Subcutaneous abdominal adipose tissue (tissue), 5 donors: ENCODE results near the gene YIPF5.

ENCODE experiments used
- H3K27ac ChIP-seq: one replicate; pipeline ENCODE4 v1.7.0; 2013; ENCODE audit warnings: low read depth, mild to moderate bottlenecking, inconsistent platforms, low read length, moderate library complexity
- H3K27me3 ChIP-seq, 5 donors: one replicate each; pipeline ENCODE4 v1.7.0; 2013; ENCODE audit warnings: low read length in 5 of 5, inconsistent platforms in 1 of 5; ENCODE audit not compliant: control insufficient read depth in 5 of 5, insufficient read depth in 4 of 5
- H3K36me3 ChIP-seq, 5 donors: one replicate each; pipeline ENCODE4 v1.7.0; 2013; ENCODE audit warnings: low read length in 5 of 5; ENCODE audit not compliant: control insufficient read depth in 5 of 5, insufficient read depth in 5 of 5
- H3K4me1 ChIP-seq, 5 donors: one replicate each; pipeline ENCODE4 v1.7.0; 2013; ENCODE audit warnings: low read length in 5 of 5, mild to moderate bottlenecking in 3 of 5, moderate library complexity in 1 of 5; ENCODE audit not compliant: control insufficient read depth in 5 of 5, insufficient read depth in 5 of 5
- H3K4me3 ChIP-seq, 5 donors: one replicate each; pipeline ENCODE4 v1.7.0; 2013; ENCODE audit warnings: low read length in 5 of 5, low read depth in 1 of 5
- H3K9ac ChIP-seq, 5 donors: one replicate each; pipeline ENCODE4 v1.7.0; 2013; ENCODE audit warnings: low read length in 5 of 5, mild to moderate bottlenecking in 4 of 5, moderate library complexity in 3 of 5
- H3K9me3 ChIP-seq, 5 donors: one replicate each; pipeline ENCODE4 v1.7.0; 2013; ENCODE audit warnings: low read length in 5 of 5; ENCODE audit not compliant: control insufficient read depth in 5 of 5
- donor health status: healthy.
- donor health status: healthy.
- donor health status: healthy.
- donor health status: healthy.
- donor health status: healthy.

Gene YIPF5

DNA sequence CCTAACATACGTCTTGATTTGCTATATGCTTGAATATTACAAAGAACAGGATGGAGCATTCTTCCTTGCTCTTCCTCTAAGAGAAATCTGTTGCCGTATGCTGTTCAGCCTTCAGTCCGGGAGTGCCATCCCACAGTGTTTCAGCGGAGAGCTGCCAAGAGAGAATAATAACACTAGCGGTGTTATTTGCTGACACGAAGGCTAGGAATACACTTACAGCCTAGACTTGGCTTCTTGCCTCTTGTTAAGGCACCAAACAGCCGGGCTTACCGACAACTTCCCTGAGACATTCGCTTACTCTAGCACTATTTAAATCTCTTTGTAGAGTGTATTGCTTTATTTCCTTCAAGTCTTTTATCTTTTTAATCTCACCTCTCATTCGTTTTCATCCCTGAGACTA, 31.6 kb upstream of the YIPF5 start:
- no peaks in the 10 kb centered on the region for H3K36me3 ChIP-seq
- H3K4me3 ChIP-seq = no peak overlapping the region
- H3K27ac ChIP-seq = no peak overlapping the region
- H3K9ac ChIP-seq = no peak overlapping the region
- H3K27me3 ChIP-seq = peaks cover 13 to 28% (median 15%) of the 10 kb centered on the region in 5 donors
- H3K9me3 ChIP-seq = no peaks in the 10 kb centered on the region
- peaks cover 0 to 9% (median 7%) of the 10 kb centered on the region in 5 donors for H3K4me1 ChIP-seq

DNA sequence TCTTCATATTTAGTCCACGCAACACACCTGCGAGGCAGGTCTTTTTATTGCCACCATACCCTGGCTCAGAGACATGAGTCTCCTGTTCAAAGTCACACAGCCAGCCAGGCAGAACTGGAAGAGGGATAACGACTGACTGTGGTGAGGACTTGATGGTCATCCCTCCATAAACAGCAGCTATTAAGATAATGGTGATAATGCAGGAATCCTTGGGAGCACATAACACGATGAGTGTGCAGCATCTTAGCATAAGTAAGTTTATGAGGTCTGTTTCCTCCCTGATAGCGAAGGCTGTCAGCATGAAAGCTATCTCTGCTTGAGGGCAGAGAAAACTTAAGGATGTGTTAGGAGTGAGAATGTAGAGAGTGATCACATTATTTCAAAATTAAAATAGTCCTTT, 31.1 kb upstream of the YIPF5 start:
- peaks cover 10 to 23% (median 14%) of the 10 kb centered on the region in 5 donors for H3K27me3 ChIP-seq

DNA sequence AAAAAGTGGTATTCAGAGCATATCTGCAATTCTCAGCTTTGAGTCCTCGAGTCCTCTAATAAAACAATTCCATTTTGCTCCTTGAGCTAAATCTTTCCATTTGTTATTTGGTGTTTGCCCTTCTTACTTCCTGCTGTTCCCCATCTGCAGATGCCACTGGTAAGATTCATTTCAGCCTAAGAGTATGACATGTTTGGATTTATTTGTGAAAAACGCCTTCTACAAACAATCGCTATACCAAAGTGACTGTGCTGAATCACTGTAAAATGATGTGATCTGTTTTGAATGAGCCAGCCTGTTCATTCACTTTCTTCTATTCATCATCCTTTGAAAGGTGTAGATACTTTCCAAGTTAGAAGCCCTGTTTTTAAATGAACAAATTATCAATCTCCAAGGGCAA, 27.9 kb upstream of the YIPF5 start:
- no peak overlapping the region for H3K27ac ChIP-seq
- H3K36me3 ChIP-seq = no peaks in the 10 kb centered on the region
- H3K27me3 ChIP-seq = peaks cover 0 to 11% (median 5%) of the 10 kb centered on the region in 5 donors
- H3K4me1 ChIP-seq = peaks cover 0 to 1% (median 0%) of the 10 kb centered on the region in 5 donors
- H3K9ac ChIP-seq = no peak overlapping the region
- no peak overlapping the region for H3K4me3 ChIP-seq
- H3K9me3 ChIP-seq = no peaks in the 10 kb centered on the region

More for the DNA sequence above, 31.1 kb upstream of the YIPF5 start:
- H3K4me3 ChIP-seq = no peak overlapping the region
- no peaks in the 10 kb centered on the region for H3K9me3 ChIP-seq
- H3K9ac ChIP-seq = no peak overlapping the region
- no peaks in the 10 kb centered on the region for H3K36me3 ChIP-seq
- H3K4me1 ChIP-seq = peaks cover 0 to 9% (median 7%) of the 10 kb centered on the region in 5 donors
- no peak overlapping the region for H3K27ac ChIP-seq

DNA sequence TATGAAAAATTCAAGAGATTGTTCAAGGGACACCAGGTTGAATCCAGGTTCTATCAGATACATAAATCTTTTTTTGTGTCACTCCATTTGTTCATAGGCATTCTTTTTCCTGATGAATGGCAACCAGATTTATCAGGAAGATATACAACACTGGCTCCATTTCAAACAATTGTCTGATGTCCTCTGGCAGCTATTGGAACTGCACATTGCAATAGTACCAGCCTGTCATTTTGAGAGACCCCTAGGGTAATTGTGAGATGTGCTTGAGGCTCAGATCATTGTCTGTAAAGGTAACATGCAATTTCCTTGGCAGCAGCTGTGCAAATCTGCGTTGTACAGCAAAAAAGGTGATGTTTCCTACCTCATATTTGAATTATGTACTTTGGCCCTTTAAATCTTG, 26.2 kb upstream of the YIPF5 start:
- H3K4me3 ChIP-seq = no peak overlapping the region
- no peak overlapping the region for H3K27ac ChIP-seq
- peaks cover 0 to 3% (median 0%) of the 10 kb centered on the region in 5 donors for H3K4me1 ChIP-seq
- no peaks in the 10 kb centered on the region for H3K9me3 ChIP-seq
- no peaks in the 10 kb centered on the region for H3K36me3 ChIP-seq
- H3K27me3 ChIP-seq = peaks cover 0 to 6% (median 5%) of the 10 kb centered on the region in 5 donors
- no peak overlapping the region for H3K9ac ChIP-seq

DNA sequence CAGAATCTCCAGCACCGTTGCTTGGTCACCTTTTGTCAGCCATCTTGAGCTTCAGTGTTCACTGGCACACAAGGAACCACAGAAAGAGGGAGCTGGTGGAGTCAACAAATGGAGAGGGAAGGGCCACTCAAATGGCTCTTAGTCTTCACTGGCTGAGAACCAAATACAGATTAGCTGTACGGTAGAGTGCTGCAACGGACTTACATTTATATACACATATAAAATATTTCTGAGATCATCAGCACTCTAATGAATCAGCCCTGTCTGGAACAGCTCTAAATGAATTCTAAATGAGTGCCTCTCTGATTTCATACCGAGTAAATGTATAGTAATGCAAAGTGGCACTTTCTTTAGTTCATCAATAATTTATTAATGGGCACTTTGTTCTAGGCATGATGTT, 25.0 kb upstream of the YIPF5 start:
- H3K4me1 ChIP-seq = peaks cover 0 to 3% (median 0%) of the 10 kb centered on the region in 5 donors
- no peak overlapping the region for H3K27ac ChIP-seq
- no peak overlapping the region for H3K4me3 ChIP-seq
- no peaks in the 10 kb centered on the region for H3K9me3 ChIP-seq
- H3K36me3 ChIP-seq = no peaks in the 10 kb centered on the region
- H3K9ac ChIP-seq = no peak overlapping the region
- H3K27me3 ChIP-seq = peaks cover 0 to 6% (median 5%) of the 10 kb centered on the region in 5 donors

DNA sequence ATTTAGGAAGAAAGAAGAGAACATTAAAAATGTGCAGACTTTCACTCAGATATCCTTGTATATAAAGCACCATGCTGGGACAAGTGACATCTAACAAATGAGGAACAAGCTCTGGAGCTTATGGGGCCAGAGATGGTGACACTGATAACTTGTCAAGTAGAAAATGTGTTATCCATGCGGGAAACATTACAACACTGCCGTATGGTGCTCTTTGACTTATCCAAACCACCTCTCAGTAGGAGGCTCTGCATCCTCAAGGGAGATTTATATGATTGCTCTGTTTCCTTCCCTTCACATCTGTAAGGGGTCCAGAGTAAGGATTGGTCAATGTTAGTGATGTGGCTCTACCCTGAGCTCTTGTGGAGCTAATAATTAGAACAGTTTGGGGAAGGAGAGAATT, 23.7 kb upstream of the YIPF5 start:
- Histone ChIP-seq H3K4me1 (peaks cover 0 to 3% (median 0%) of the 10 kb centered on the region in 5 donors), H3K9me3 (no peaks in the 10 kb centered on the region), H3K36me3 (no peaks in the 10 kb centered on the region), H3K4me3 (no peak overlapping the region), H3K27ac (no peak overlapping the region), H3K27me3 (peaks cover 0 to 4% (median 0%) of the 10 kb centered on the region in 5 donors), H3K9ac (no peak overlapping the region)

DNA sequence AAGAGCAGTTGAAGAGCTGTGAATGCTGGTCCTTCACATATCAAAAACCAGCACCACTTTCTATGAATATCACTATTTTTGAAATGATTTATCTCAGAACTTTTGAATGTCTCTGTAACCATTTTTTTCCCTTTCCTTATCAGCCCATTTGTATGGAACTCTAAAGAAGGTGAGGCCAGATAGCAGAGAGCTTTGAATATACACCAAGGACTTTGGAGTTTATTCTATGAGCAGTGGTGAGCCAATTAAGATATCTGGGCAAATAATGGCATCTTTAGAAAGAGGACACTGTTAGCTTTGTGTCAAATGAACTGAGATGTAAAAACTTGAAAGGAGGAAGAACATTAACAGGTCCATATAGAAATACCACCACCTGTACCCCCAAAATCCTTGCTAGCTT, 22.2 kb upstream of the YIPF5 start:
- no peak overlapping the region for H3K27ac ChIP-seq
- H3K9ac ChIP-seq = no peak overlapping the region
- H3K4me3 ChIP-seq = no peak overlapping the region
- H3K4me1 ChIP-seq = peaks cover 0 to 8% (median 4%) of the 10 kb centered on the region in 5 donors
- no peaks in the 10 kb centered on the region for H3K36me3 ChIP-seq
- H3K27me3 ChIP-seq = peaks cover 0 to 3% (median 0%) of the 10 kb centered on the region in 5 donors
- H3K9me3 ChIP-seq = no peaks in the 10 kb centered on the region

DNA sequence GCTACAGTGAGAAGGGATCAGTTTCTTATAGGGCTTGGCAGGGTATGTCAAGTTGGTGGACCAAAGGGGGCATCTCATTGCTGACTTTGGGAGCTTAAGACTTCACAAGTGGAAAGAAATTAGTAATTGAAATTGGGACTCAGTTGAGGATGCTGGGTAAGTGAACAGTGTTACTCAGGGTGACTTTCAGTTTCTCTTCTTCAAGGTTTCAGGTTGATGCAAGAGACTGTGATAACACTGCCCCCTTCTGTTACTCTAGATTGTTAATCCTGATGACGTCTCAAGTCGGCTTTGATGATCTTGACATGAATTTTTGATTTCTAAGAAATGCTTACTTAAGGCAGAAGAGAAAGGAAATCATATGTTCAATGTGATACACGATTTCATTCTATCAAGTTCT, 21.5 kb upstream of the YIPF5 start:
- H3K9me3 ChIP-seq = no peaks in the 10 kb centered on the region
- H3K36me3 ChIP-seq = no peaks in the 10 kb centered on the region
- H3K9ac ChIP-seq = no peak overlapping the region
- peaks cover 0 to 11% (median 7%) of the 10 kb centered on the region in 5 donors for H3K4me1 ChIP-seq
- peaks cover 0 to 3% (median 0%) of the 10 kb centered on the region in 5 donors for H3K27me3 ChIP-seq
- no peak overlapping the region for H3K27ac ChIP-seq
- peak overlapping the region in 1 of 5 donors; percentile 15 for H3K4me3 ChIP-seq

DNA sequence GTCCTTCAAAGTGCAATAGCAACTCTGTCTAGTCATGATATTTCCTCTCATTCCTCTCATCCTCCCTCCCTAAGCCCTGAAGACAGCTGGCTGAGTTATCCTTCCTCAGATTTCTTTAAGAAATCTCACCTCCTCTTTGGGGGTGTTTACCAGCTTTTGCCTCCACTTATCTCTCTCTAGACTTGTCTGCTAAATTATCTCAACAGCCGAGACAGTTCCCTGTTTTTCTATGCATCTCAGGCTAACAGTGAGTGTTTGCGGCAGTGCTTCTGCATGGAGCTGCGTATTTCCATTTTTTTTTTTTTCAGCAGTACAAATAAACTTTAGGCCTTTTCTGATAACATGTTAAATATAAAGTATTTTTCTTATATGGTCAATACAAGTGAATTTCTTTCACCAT, 21.1 kb upstream of the YIPF5 start:
- no peaks in the 10 kb centered on the region for H3K36me3 ChIP-seq
- no peak overlapping the region for H3K9ac ChIP-seq
- no peak overlapping the region for H3K27ac ChIP-seq
- H3K27me3 ChIP-seq = peaks cover 0 to 2% (median 0%) of the 10 kb centered on the region in 5 donors
- no peaks in the 10 kb centered on the region for H3K9me3 ChIP-seq
- peaks cover 0 to 11% (median 7%) of the 10 kb centered on the region in 5 donors for H3K4me1 ChIP-seq
- H3K4me3 ChIP-seq = peak overlapping the region in 1 of 5 donors; percentile 15

DNA sequence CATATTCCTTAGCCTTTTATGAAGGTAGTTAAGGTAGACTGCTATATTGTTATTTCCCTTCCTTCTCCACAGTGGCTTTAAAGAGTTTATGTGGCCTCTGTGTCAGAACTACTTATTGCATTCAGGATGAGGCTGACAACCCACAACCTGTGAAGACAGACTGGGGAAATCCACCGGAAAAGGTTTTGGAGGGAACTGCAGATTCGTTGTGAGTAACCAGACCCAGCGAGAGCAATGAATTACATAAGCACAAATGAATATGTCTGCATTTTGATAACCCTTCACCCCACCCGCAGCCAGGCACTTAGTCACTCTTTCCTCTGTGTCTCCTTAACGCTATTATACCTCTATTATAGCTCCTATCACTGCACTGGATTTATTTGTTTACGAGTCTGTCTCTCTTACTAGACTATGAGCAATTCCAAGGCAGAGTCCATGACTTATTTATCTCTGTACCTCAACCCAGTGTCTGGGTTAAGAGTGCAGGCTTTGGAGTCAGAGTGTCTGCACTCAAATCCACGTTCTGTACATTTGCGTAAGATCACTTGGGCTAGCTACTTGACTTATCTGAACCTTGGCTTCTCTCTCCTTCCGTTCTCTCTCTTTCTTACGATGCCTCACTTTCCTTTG, 19.5 kb upstream of the YIPF5 start:
- Histone ChIP-seq H3K27me3 (peaks cover 0 to 2% (median 0%) of the 10 kb centered on the region in 5 donors), H3K4me1 (peaks cover 0 to 11% (median 7%) of the 10 kb centered on the region in 5 donors), H3K27ac (no peak overlapping the region), H3K36me3 (no peaks in the 10 kb centered on the region), H3K9me3 (no peaks in the 10 kb centered on the region), H3K4me3 (no peak overlapping the region), H3K9ac (no peak overlapping the region)
